Measurements from ENCODE around the gene CYTH2. TPM values are rescaled to one million over a fixed set of nuclear protein-coding genes. Genes with fewer than 3 reads are reported as not detected.

CYTH2 gene
- total and polyA plus RNA-seq, 2 of the 8 experiments (the other 6 are each of a cell fraction or from before 2014, with no cell fraction given), result 43.7 to 71.4 TPM

- TF ChIP-seq RAD21 (IDR thresholded peaks at IDR 0.05 in 1 of 2, conservative IDR thresholded peaks at IDR 0.05 in 1 of 2; ENCODE audit: low read depth in 2 of 2, low read length in 2 of 2) (no peak), JUND (IDR thresholded peaks at IDR 0.05; ENCODE audit: low read length) (no peak), E2F6 (IDR thresholded peaks at IDR 0.05) (no peak)
Observed at GRCh38 chr19:48455171-48455907, 13.8 kb upstream of the CYTH2 start, which contains the start of gene KCNJ14 (continued).
